GM06990 (cell line): ENCODE data around the gene GSTA3.

Experiments used
- DNase-seq: peaks from one replicate; pipeline ENCODE4 v3.0.0-alpha.2; 2011; ENCODE audit not compliant: insufficient read length; ENCODE audit errors: extremely low read depth
- H3K27me3 ChIP-seq: replicated peaks from 2 replicates; pipeline ENCODE4 v1.6.0; 2011; ENCODE audit warnings: low read length; ENCODE audit not compliant: control insufficient read depth, insufficient read depth
- H3K36me3 ChIP-seq: 2 replicates; pipeline ENCODE4 v1.5.1; 2011; ENCODE audit warnings: low read length; ENCODE audit not compliant: control insufficient read depth, insufficient read depth
- H3K4me3 ChIP-seq: replicated peaks from 2 replicates; pipeline ENCODE4 v1.5.1; 2011; ENCODE audit warnings: low read depth, mild to moderate bottlenecking, control low read depth, low read length
- CTCF ChIP-seq: IDR thresholded peaks from 2 replicates; pipeline ENCODE4 v1.5.1; 2011; ENCODE audit warnings: low read length, control low read depth, mild to moderate bottlenecking, inconsistent platforms; ENCODE audit not compliant: insufficient read depth, poor library complexity, severe bottlenecking

GSTA3 gene

GRCh38 chr6:52849137-52849536 is 60.4 kb downstream of the GSTA3 start:
- Histone ChIP-seq H3K4me3 (no peak overlapping the region), H3K27me3 (no peaks in the 10 kb centered on the region), H3K36me3 (no peaks in the 10 kb centered on the region)
- TF ChIP-seq CTCF: no peak
- no peak for DNase-seq
